Measurements from ENCODE around the gene GAST.

- TF ChIP-seq CTCF (IDR thresholded peaks at IDR 0.05; ENCODE audit: insufficient read depth, low read length, poor library complexity, severe bottlenecking) (no peak), EZH2phosphoT487 (conservative IDR thresholded peaks at IDR 0.05; ENCODE audit: low read length) (no peak)
Measured at GRCh38 chr17:41717408-41718286, 5.5 kb downstream of the GAST start.
